ENCODE data around the gene MBNL1. TPM values are rescaled to one million over a fixed set of nuclear protein-coding genes. Genes with fewer than 3 reads are reported as not detected.

Gene MBNL1
- total and polyA plus RNA-seq, 4 donors, result 17.1 to 110 (median 62.3) TPM

DNA sequence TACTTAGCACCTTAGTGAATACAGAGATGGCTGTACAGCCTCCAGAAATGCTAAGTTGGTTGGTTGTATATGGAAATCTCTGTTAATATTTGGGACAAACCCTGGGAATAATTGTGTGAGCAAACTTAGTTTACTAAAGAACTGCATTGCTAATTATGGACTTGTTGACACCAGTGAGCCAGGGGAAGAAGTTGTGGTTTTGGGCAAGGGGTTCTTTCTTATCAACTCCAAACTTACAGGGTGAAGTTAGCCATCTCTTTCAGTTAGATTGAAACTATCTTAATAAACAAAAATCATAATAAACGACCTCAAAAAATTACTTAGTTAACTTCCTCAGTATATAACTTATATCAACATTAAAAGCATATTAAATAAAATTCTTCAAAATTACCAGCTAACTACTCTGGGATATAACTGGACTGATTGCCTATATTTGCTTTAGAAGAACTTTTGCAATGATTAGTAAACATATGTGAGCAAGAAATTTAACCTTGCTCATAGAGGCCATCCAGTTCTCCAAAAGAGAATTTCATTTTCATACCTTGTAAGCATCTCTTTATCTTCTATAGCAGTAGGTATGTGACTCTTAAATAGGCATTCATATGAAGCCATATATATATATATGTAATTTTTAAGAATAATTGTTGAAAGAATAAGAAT, 24.7 kb downstream of the MBNL1 start:
- Histone ChIP-seq H3K9me3 (ENCODE audit: control insufficient read depth in 4 of 4, low read length in 3 of 4) (no peaks in the 10 kb centered on the region), H3K36me3 (ENCODE audit: control insufficient read depth in 4 of 4, insufficient read depth in 3 of 4, low read depth in 1 of 4, low read length in 3 of 4) (no peaks in the 10 kb centered on the region), H3K4me3 (ENCODE audit: low read depth in 1 of 3, low read length in 3 of 3) (no peak overlapping the region), H3K9ac (ENCODE audit: low read depth in 1 of 2, low read length in 2 of 2) (no peak overlapping the region), H3K27me3 (ENCODE audit: control insufficient read depth in 4 of 4, insufficient read depth in 4 of 4, low read length in 3 of 4) (no peaks in the 10 kb centered on the region), H3K4me1 (ENCODE audit: control insufficient read depth in 4 of 4, insufficient read depth in 4 of 4, low read length in 3 of 4) (peaks cover 5 to 33% (median 12%) of the 10 kb centered on the region in 4 donors), H3K27ac (ENCODE audit: low read depth in 1 of 2, low read length in 2 of 2) (no peak overlapping the region)
- DNase-seq (ENCODE audit: low spot score), result no peak
- no peak for TF ChIP-seq FOXA1 (IDR thresholded peaks at IDR 0.05)
- TF ChIP-seq RXRA (IDR thresholded peaks at IDR 0.05), result peak in 1 of 2 donors; percentile 5
- no peak for TF ChIP-seq NR2F2 (IDR thresholded peaks at IDR 0.05)
- TF ChIP-seq HNF4A (conservative IDR thresholded peaks at IDR 0.05), result peak in 1 of 2 donors; percentile 9
- no peak for TF ChIP-seq SP1 (IDR thresholded peaks at IDR 0.05)
- TF ChIP-seq ATF3 (IDR thresholded peaks at IDR 0.05), result no peak
- TF ChIP-seq, protein P1, sequence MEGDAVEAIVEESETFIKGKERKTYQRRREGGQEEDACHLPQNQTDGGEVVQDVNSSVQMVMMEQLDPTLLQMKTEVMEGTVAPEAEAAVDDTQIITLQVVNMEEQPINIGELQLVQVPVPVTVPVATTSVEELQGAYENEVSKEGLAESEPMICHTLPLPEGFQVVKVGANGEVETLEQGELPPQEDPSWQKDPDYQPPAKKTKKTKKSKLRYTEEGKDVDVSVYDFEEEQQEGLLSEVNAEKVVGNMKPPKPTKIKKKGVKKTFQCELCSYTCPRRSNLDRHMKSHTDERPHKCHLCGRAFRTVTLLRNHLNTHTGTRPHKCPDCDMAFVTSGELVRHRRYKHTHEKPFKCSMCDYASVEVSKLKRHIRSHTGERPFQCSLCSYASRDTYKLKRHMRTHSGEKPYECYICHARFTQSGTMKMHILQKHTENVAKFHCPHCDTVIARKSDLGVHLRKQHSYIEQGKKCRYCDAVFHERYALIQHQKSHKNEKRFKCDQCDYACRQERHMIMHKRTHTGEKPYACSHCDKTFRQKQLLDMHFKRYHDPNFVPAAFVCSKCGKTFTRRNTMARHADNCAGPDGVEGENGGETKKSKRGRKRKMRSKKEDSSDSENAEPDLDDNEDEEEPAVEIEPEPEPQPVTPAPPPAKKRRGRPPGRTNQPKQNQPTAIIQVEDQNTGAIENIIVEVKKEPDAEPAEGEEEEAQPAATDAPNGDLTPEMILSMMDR (IDR thresholded peaks at IDR 0.05; ENCODE audit: low read depth, low read length, missing input control), result no peak
- TF ChIP-seq GABPA (IDR thresholded peaks at IDR 0.05 in 1 of 2, conservative IDR thresholded peaks at IDR 0.05 in 1 of 2), result no peak
- TF ChIP-seq EGR1 (IDR thresholded peaks at IDR 0.05; ENCODE audit: low read depth in 2 of 2), result no peak
- no peak for TF ChIP-seq JUND (IDR thresholded peaks at IDR 0.05)
- WGBS, result 18% methylated on average over 1 of the region's 1 CpG

- Histone ChIP-seq H3K9ac (ENCODE audit: low read depth in 1 of 2, low read length in 2 of 2) (no peak overlapping the region), H3K9me3 (ENCODE audit: control insufficient read depth in 4 of 4, low read length in 3 of 4) (no peaks in the 10 kb centered on the region), H3K36me3 (ENCODE audit: control insufficient read depth in 4 of 4, insufficient read depth in 3 of 4, low read depth in 1 of 4, low read length in 3 of 4) (no peaks in the 10 kb centered on the region), H3K27me3 (ENCODE audit: control insufficient read depth in 4 of 4, insufficient read depth in 4 of 4, low read length in 3 of 4) (no peaks in the 10 kb centered on the region), H3K4me3 (ENCODE audit: low read depth in 1 of 3, low read length in 3 of 3) (no peak overlapping the region), H3K4me1 (ENCODE audit: control insufficient read depth in 4 of 4, insufficient read depth in 4 of 4, low read length in 3 of 4) (peaks cover 5 to 38% (median 13%) of the 10 kb centered on the region in 4 donors), H3K27ac (ENCODE audit: low read depth in 1 of 2, low read length in 2 of 2) (no peak overlapping the region)
- no peak for DNase-seq (ENCODE audit: low spot score)
- TF ChIP-seq EGR1 (IDR thresholded peaks at IDR 0.05; ENCODE audit: low read depth in 2 of 2), result no peak
- TF ChIP-seq TAF1 (conservative IDR thresholded peaks at IDR 0.05), result no peak
- TF ChIP-seq, protein P2, sequence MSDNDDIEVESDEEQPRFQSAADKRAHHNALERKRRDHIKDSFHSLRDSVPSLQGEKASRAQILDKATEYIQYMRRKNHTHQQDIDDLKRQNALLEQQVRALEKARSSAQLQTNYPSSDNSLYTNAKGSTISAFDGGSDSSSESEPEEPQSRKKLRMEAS (IDR thresholded peaks at IDR 0.05), result no peak
- TF ChIP-seq, protein P3, sequence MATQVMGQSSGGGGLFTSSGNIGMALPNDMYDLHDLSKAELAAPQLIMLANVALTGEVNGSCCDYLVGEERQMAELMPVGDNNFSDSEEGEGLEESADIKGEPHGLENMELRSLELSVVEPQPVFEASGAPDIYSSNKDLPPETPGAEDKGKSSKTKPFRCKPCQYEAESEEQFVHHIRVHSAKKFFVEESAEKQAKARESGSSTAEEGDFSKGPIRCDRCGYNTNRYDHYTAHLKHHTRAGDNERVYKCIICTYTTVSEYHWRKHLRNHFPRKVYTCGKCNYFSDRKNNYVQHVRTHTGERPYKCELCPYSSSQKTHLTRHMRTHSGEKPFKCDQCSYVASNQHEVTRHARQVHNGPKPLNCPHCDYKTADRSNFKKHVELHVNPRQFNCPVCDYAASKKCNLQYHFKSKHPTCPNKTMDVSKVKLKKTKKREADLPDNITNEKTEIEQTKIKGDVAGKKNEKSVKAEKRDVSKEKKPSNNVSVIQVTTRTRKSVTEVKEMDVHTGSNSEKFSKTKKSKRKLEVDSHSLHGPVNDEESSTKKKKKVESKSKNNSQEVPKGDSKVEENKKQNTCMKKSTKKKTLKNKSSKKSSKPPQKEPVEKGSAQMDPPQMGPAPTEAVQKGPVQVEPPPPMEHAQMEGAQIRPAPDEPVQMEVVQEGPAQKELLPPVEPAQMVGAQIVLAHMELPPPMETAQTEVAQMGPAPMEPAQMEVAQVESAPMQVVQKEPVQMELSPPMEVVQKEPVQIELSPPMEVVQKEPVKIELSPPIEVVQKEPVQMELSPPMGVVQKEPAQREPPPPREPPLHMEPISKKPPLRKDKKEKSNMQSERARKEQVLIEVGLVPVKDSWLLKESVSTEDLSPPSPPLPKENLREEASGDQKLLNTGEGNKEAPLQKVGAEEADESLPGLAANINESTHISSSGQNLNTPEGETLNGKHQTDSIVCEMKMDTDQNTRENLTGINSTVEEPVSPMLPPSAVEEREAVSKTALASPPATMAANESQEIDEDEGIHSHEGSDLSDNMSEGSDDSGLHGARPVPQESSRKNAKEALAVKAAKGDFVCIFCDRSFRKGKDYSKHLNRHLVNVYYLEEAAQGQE (IDR thresholded peaks at IDR 0.05), result no peak
- no peak for TF ChIP-seq JUND (IDR thresholded peaks at IDR 0.05)
- no peak for TF ChIP-seq YY1 (IDR thresholded peaks at IDR 0.05)
- no peak for TF ChIP-seq ATF3 (IDR thresholded peaks at IDR 0.05)
- no peak for TF ChIP-seq SP1 (IDR thresholded peaks at IDR 0.05)
- TF ChIP-seq FOXA2 (IDR thresholded peaks at IDR 0.05), result no peak
- no peak for TF ChIP-seq RAD21 (IDR thresholded peaks at IDR 0.05)
- no peak for TF ChIP-seq FOXA1 (IDR thresholded peaks at IDR 0.05)
- no peak for TF ChIP-seq GABPA (IDR thresholded peaks at IDR 0.05 in 1 of 2, conservative IDR thresholded peaks at IDR 0.05 in 1 of 2)
- no peak for TF ChIP-seq HNF4G (IDR thresholded peaks at IDR 0.05)
- TF ChIP-seq, protein P1 (IDR thresholded peaks at IDR 0.05; ENCODE audit: low read depth, low read length, missing input control), result no peak
- no peak for TF ChIP-seq HNF4A (conservative IDR thresholded peaks at IDR 0.05)
- WGBS, result 89% methylated on average over 1 of the region's 1 CpG
These were observed 26.6 kb downstream of the MBNL1 start for GRCh38 chr3:152295344-152295743.

Data from liver (tissue), 9 donors.